Stimulated activated CD4-positive, alpha-beta T cell treated with anti-CD3 and anti-CD28 coated beads, TNF-alpha, amount 100 ng/mL, for 4 hours (primary cell): ENCODE results near the gene ADSL.

Experiments
- DNase-seq, 3 experiments: peaks; one replicate each; pipeline ENCODE4 v3.0.0-alpha.2; 2020; ENCODE audit warnings: low read depth in 3 of 3

ADSL gene

GRCh38 chr22:40404251-40405177, 58.2 kb downstream of the ADSL start:
- DNase-seq: no peak

GRCh38 chr22:40405178-40406062, 59.1 kb downstream of the ADSL start:
- DNase-seq: no peak

- DNase-seq: no peak
Observed at GRCh38 chr22:40406063-40406890, 60.0 kb downstream of the ADSL start.

GRCh38 chr22:40407021-40407761, 60.9 kb downstream of the ADSL start:
- no peak for DNase-seq

- DNase-seq: no peak
Observed at GRCh38 chr22:40407831-40408717, 61.8 kb downstream of the ADSL start.

- no peak for DNase-seq
Observed at GRCh38 chr22:40408718-40409612, 62.7 kb downstream of the ADSL start.

- no peak for DNase-seq
Observed at GRCh38 chr22:40409613-40410113, 63.4 kb downstream of the ADSL start.

GRCh38 chr22:40410272-40410671, 64.0 kb downstream of the ADSL start:
- DNase-seq: no peak

GRCh38 chr22:40410731-40411505, 64.6 kb downstream of the ADSL start:
- no peak for DNase-seq

- no peak for DNase-seq
Observed at GRCh38 chr22:40411506-40411861, 65.2 kb downstream of the ADSL start.

GRCh38 chr22:40412441-40412840, 66.1 kb downstream of the ADSL start:
- DNase-seq: no peak

- no peak for DNase-seq
Observed at GRCh38 chr22:40413873-40414272, 67.6 kb downstream of the ADSL start.

GRCh38 chr22:40414311-40414710, 68.0 kb downstream of the ADSL start:
- no peak for DNase-seq

- no peak for DNase-seq
Observed at GRCh38 chr22:40414838-40415505, 68.7 kb downstream of the ADSL start.

GRCh38 chr22:40415531-40416266, 69.4 kb downstream of the ADSL start:
- no peak for DNase-seq

- DNase-seq: no peak
Observed at GRCh38 chr22:40416267-40416570, 69.9 kb downstream of the ADSL start.

- DNase-seq: no peak
Observed at GRCh38 chr22:40416636-40417035, 70.3 kb downstream of the ADSL start.
